SK-N-SH (cell line): ENCODE results near the gene CD3G.

Experiments used
- RFX5 ChIP-seq: IDR thresholded peaks from 2 replicates; pipeline ENCODE4 v1.6.1; 2012; ENCODE audit warnings: mild to moderate bottlenecking, improper control_type of control experiment, low read length
- TF ChIP-seq, protein P1 (sequence below): fragments of 200-600 bp; sonication (generic); IDR thresholded peaks from 2 replicates; pipeline ENCODE4 v1.6.1; 2017; ENCODE audit warnings: antibody characterized with exemption, mild to moderate bottlenecking, moderate library complexity

DNA sequence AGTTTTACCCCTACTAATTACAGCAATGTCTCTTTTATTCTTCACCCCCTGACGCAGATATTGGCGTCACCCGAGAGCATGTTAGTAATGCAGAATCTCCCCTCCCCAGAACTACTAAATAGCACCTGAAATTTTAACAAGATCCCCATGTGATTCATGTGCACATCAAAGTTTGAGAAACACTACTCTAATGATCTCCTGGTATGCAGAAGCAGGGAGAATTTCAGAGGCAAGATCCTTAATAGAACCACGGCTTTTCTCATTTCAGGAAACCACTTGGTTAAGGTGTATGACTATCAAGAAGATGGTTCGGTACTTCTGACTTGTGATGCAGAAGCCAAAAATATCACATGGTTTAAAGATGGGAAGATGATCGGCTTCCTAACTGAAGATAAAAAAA is 5.3 kb downstream of the CD3G start:
- TF ChIP-seq, protein P1, sequence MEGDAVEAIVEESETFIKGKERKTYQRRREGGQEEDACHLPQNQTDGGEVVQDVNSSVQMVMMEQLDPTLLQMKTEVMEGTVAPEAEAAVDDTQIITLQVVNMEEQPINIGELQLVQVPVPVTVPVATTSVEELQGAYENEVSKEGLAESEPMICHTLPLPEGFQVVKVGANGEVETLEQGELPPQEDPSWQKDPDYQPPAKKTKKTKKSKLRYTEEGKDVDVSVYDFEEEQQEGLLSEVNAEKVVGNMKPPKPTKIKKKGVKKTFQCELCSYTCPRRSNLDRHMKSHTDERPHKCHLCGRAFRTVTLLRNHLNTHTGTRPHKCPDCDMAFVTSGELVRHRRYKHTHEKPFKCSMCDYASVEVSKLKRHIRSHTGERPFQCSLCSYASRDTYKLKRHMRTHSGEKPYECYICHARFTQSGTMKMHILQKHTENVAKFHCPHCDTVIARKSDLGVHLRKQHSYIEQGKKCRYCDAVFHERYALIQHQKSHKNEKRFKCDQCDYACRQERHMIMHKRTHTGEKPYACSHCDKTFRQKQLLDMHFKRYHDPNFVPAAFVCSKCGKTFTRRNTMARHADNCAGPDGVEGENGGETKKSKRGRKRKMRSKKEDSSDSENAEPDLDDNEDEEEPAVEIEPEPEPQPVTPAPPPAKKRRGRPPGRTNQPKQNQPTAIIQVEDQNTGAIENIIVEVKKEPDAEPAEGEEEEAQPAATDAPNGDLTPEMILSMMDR, result no peak
- no peak for TF ChIP-seq RFX5
